AG04450 (cell line): ENCODE data around the gene RGL1. TPM values are rescaled to one million over a fixed set of nuclear protein-coding genes. Genes with fewer than 3 reads are reported as not detected.

Source experiments
- CTCF ChIA-PET: fragments of 300-600, 350-600 bp; formaldehyde crosslinking; extraction: SDS; loops from one replicate; lab custom pipeline; 2022; ENCODE audit warnings: antibody characterized with exemption, inconsistent platforms; lab: Charles Lee
- POLR2A ChIA-PET: fragments of 350-600 bp; formaldehyde crosslinking; extraction: SDS; loops from one replicate; lab custom pipeline; 2021; ENCODE audit warnings: antibody characterized with exemption, inconsistent platforms; lab: Yijun Ruan, JAX
- DNase-seq: peaks from one replicate; pipeline ENCODE4 v3.0.0-alpha.2; 2011; ENCODE audit warnings: low read depth, low spot score
- H3K27ac ChIP-seq: one replicate; pipeline ENCODE4 v1.5.1; 2012; ENCODE audit warnings: low read depth, low read length, control low read depth
- H3K27me3 ChIP-seq: one replicate; pipeline ENCODE4 v1.6.0; 2012; ENCODE audit warnings: low read length; ENCODE audit not compliant: control insufficient read depth, insufficient read depth
- H3K4me3 ChIP-seq: 2 replicates; pipeline ENCODE4 v1.5.1; 2011; ENCODE audit warnings: mild to moderate bottlenecking, low read depth, low read length, control low read depth
- H3K9me3 ChIP-seq: 2 replicates; pipeline ENCODE4 v1.5.1; 2012; ENCODE audit warnings: low read length; ENCODE audit not compliant: control insufficient read depth, insufficient read depth
- CTCF ChIP-seq: IDR thresholded peaks from 2 replicates; pipeline ENCODE4 v1.5.1; 2011; ENCODE audit warnings: low read depth, low read length, control low read depth, inconsistent platforms
- polyA plus RNA-seq: library from polyadenylated mRNA; depleted of rRNA; stranded (reverse); fragments of >200 nt; gene quantifications from 2 replicates; pipeline ENCODE4 v1.2.3, GENCODE V29; 2011

RGL1 gene
- polyA plus RNA-seq, 1 experiment, result 11.1 TPM

- H3K27me3 ChIP-seq, result no peaks in the 10 kb centered on the region
- H3K9me3 ChIP-seq, result no peaks in the 10 kb centered on the region
- no peak overlapping the region for H3K4me3 ChIP-seq
- DNase-seq, result no peak
- TF ChIP-seq CTCF, result no peak
- POLR2A ChIA-PET, result no interaction called here
- no peak overlapping the region for H3K27ac ChIP-seq
- CTCF ChIA-PET, result interaction anchor here (1.4 kb wide), 1 partner anchor 31 kb away, joined by 4 read pairs; no protein-coding TSS in a partner anchor
These were observed 80.3 kb downstream of the RGL1 start for GRCh38 chr1:183885142-183885735.

- no peaks in the 10 kb centered on the region for H3K27me3 ChIP-seq
- ChIA-PET POLR2A (no interaction called here), CTCF (interaction anchor here (1.0 kb wide), 1 partner anchor 9 kb away, joined by 3 read pairs; no protein-coding TSS in a partner anchor)
- no peak overlapping the region for H3K27ac ChIP-seq
- H3K9me3 ChIP-seq, result no peaks in the 10 kb centered on the region
- no peak for TF ChIP-seq CTCF
- H3K4me3 ChIP-seq, result no peak overlapping the region
- no peak for DNase-seq
These were observed 81.3 kb downstream of the RGL1 start for GRCh38 chr1:183886083-183886828.

GRCh38 chr1:183886853-183887252 lies 81.9 kb downstream of the RGL1 start:
- ChIA-PET CTCF (no interaction called here), POLR2A (no interaction called here)
- no peak for TF ChIP-seq CTCF
- Histone ChIP-seq H3K27me3 (no peaks in the 10 kb centered on the region), H3K27ac (no peak overlapping the region), H3K4me3 (no peak overlapping the region), H3K9me3 (no peaks in the 10 kb centered on the region)
- DNase-seq, result no peak

- DNase-seq, result no peak
- ChIA-PET CTCF (interaction anchor here (0.7 to 1.4 kb wide), 2 partner anchors 28 to 233 kb away, joined by 4 to 5 read pairs; no protein-coding TSS in a partner anchor), POLR2A (no interaction called here)
- Histone ChIP-seq H3K4me3 (no peak overlapping the region), H3K9me3 (no peaks in the 10 kb centered on the region), H3K27ac (no peak overlapping the region), H3K27me3 (no peaks in the 10 kb centered on the region)
- no peak for TF ChIP-seq CTCF
These were observed 83.2 kb downstream of the RGL1 start for GRCh38 chr1:183887826-183888819.
